Brain microvascular endothelial cell (primary cell): Measurements from ENCODE around the gene NRM.

Experiments used
- DNase-seq: peaks from one replicate; pipeline ENCODE4 v3.0.0-alpha.2; 2020
- H3K27ac ChIP-seq: fragments of 250-450 bp; sonication (Bioruptor Pico); 2 replicates; pipeline ENCODE4 v1.5.1; 2020; ENCODE audit warnings: mild to moderate bottlenecking, moderate library complexity
- H3K27me3 ChIP-seq: fragments of 250-450 bp; sonication (Bioruptor Pico); replicated peaks from 2 replicates; pipeline ENCODE4 v1.5.1; 2020; ENCODE audit warnings: mild to moderate bottlenecking
- H3K36me3 ChIP-seq: fragments of 250-450 bp; sonication (Bioruptor Pico); replicated peaks from 2 replicates; pipeline ENCODE4 v1.5.1; 2020; ENCODE audit warnings: mild to moderate bottlenecking
- H3K4me3 ChIP-seq: 2 replicates; pipeline ENCODE4 v1.5.1; 2011; ENCODE audit warnings: low read depth, mild to moderate bottlenecking, control low read depth, low read length, moderate library complexity
- in situ Hi-C: cut with HindIII; loops from 2 replicates; pipeline ENCODE4 v1.10.0; 2017; ENCODE audit warnings: low sequenced_read_pairs, low pct_ligation_motif_present
- TF ChIP-seq, protein P1 (sequence below): IDR thresholded peaks from 2 replicates; pipeline ENCODE4 v1.5.1; 2011; ENCODE audit warnings: low read depth, mild to moderate bottlenecking, moderate library complexity, low read length, control low read depth, inconsistent platforms; ENCODE audit errors: missing control alignments

The NRM gene

DNA sequence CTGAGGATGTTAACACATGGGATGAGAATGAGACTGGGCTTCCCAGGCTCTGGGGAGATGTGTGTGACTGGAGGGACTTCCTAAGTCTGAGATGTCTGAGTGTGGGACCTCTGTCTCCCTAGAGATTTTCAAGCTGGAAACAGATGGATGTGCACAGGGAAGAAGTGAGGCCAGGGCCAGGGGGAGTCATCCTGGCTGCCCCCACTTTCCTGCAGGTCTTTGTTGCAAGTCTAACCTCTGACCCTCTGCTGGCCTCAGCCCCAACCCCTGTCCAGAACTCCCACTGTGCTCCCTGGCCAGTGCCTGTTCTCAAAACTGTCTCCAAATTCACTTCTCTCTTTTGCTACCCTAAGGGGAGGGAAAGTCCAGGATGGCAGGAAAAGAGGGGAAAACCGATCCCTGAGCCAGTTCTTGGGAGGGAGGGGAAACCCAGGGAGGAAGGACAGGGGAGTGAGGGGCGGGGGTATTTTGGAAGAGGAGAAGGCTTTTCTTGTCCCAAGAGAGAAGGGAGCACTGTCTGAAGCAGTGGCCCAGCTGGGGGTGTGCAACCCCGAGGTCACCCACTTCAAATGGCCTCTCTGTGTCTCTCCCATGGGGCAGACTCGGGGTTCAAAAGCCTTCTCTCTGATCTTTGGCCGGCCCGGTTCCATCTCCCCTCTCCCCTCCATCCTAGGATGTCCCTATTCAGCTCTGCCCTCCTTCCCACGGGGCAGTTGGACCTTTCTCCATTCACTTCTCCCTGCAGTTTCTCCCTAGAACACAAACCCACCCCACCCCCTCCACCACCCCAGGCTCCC is 7.4 kb downstream of the NRM start:
- TF ChIP-seq, protein P1, sequence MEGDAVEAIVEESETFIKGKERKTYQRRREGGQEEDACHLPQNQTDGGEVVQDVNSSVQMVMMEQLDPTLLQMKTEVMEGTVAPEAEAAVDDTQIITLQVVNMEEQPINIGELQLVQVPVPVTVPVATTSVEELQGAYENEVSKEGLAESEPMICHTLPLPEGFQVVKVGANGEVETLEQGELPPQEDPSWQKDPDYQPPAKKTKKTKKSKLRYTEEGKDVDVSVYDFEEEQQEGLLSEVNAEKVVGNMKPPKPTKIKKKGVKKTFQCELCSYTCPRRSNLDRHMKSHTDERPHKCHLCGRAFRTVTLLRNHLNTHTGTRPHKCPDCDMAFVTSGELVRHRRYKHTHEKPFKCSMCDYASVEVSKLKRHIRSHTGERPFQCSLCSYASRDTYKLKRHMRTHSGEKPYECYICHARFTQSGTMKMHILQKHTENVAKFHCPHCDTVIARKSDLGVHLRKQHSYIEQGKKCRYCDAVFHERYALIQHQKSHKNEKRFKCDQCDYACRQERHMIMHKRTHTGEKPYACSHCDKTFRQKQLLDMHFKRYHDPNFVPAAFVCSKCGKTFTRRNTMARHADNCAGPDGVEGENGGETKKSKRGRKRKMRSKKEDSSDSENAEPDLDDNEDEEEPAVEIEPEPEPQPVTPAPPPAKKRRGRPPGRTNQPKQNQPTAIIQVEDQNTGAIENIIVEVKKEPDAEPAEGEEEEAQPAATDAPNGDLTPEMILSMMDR: no peak
- H3K27me3 ChIP-seq: no peaks in the 10 kb centered on the region
- H3K27ac ChIP-seq: peak overlapping the region; percentile 84
- in situ Hi-C loops: no loop called here
- peaks cover 40% of the 10 kb centered on the region for H3K36me3 ChIP-seq
- H3K4me3 ChIP-seq: peak overlapping the region; percentile 89
- no peak for DNase-seq

DNA sequence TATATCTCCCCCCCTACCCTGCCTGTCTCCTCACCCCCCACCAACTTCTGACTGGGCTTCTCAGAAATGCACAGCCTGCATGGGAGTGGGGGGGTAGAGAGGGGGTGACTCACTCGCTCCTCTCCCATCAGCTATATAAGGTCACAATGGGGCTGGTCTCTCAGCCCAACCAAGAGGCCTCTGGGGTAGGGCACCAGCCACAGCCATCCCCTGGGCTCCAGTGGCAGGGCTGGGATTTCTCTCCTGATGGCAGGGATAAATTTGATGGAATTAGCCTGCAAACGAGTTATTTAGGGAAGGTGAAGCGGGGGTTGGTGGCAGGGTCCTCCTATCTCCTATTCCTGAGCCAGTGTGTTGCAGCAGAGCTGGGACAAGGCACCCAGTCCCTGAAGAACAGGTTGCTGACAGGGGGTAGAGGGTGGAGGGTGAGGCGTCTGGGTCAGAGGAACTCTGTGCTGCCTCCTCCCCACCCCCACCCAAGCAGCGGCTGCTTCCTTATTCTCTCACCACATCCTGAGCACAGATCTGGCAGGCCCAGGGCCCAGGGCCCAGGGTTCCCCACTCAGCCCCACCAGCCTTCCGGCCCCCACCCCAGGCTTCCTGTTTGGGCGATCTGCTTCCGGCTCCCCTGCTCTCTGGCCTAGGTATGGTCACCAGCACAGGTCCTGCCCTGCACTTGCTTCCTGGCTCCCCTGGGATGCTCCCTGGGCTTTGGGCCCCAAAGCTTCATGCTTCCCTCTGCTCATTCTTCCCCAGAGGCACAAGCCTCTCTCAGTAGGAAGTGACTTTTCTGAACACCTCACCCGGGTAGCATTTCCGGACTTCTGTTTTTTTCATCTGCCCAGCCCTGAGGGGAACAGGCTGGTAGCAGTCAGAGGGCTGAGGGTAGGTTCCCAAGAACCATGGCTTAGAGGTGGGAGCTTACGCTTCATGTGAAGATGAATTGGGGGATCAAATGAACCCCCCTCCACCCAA is 8.4 kb downstream of the NRM start:
- Histone ChIP-seq H3K27me3 (no peaks in the 10 kb centered on the region), H3K27ac (peak overlapping the region; percentile 84), H3K36me3 (peaks cover 49% of the 10 kb centered on the region), H3K4me3 (peak overlapping the region; percentile 89)
- TF ChIP-seq, protein P1: no peak
- DNase-seq: peak; percentile 88
- in situ Hi-C loops: no loop called here

DNA sequence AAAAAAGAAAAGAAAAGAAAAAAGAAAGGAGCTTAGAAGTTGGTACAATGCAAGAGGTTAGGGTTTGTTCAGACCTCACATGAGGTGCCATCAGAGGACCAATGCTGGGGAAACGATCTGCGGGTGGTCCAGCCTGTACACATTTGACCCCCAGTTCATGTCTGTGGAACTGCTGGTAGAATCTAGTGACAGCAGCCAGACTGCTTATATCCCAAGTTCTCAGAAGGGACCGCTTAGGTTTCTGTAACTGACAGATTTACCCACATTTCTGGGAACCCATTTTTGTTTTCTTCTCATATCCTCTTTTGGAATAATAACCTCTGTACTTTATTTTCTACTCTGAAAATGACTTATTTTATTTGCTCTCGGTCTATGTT is 9.0 kb downstream of the NRM start:
- Histone ChIP-seq H3K4me3 (peak overlapping the region; percentile 89), H3K27ac (peak overlapping the region; percentile 84), H3K36me3 (peaks cover 56% of the 10 kb centered on the region), H3K27me3 (no peaks in the 10 kb centered on the region)
- DNase-seq: no peak
- in situ Hi-C loops: no loop called here
- TF ChIP-seq, protein P1: no peak

DNA sequence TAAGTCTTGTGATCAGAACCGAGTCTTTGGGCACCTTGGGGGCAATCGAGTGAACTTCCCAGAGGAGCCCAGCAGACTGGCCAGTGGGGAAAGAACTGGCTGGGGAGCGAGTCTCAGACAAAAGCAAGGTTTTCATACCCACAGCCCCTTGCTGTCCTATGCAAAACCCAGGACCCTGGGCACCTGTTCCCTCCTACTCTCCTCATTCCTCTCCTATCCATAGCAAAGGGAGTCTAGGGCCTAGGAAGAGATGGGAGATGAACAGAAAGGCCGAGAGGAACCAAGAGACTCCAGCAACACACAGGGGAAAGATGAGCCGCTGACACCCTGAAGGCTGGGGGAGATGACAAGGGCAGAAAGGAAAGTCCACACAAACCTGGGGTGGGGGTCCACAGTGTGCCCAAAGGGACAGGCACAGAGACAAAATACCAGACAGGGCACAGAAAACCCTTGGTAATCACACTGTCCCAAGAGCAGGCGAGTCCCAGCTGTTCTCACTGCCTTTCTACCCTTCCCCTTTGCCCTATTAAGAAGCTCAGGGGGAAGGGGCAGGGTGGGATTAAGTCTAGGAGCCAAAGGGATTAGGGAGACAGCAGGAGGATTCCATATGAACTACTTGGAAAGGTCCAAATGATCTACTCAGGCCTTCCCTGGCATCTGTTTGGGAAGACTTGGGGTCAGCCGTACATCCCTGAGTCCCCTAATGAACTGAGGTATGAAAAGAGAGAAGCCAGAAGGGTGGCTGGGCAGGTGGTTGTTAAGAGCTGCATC is 10.8 kb downstream of the NRM start:
- TF ChIP-seq, protein P1: no peak
- peak overlapping the region; percentile 26 for H3K4me3 ChIP-seq
- in situ Hi-C loops: no loop called here
- no peak overlapping the region for H3K27ac ChIP-seq
- H3K36me3 ChIP-seq: peaks cover 63% of the 10 kb centered on the region
- no peaks in the 10 kb centered on the region for H3K27me3 ChIP-seq
- DNase-seq: no peak

DNA sequence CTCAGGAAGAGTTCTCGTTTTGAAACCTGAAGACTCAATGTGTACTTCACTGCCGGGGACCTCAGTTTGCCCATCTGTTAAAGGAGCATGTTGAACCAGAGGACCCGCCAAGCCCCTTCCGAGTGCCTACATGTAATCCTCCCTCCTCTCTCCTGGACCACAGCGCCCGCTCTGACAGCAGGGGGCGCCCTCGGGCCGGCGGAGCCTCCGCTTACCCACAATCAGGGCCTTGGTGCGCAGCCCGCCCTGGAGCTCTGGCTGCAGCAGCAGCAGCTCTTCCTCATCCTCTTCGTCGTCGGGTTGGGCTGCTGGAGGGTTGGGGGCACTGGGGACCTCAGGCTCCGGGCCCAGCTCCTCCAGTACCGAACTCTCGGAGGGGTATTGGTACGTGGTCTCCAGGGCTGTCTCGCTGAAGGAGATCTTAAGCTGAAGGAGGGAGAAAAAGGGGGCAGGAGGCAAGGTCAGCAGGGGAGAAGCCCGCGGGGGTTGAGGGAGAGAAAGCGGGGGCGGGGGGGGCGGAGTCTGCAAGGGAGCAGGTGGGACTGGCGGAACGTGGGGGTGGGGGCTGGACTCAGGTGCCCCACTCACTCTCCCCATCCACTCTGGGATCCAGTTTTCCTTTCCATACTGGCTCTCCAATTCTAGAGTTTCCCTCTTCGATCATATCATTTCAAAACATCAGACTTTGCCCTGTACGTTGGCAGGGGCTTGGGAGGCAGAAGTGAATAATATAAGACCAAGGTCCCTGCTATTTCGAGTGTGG is 11.6 kb downstream of the NRM start:
- H3K36me3 ChIP-seq: peaks cover 63% of the 10 kb centered on the region
- no peaks in the 10 kb centered on the region for H3K27me3 ChIP-seq
- H3K4me3 ChIP-seq: peak overlapping the region; percentile 35
- no peak overlapping the region for H3K27ac ChIP-seq
- in situ Hi-C loops: no loop called here
- TF ChIP-seq, protein P1: peak; percentile 98
- peak; percentile 69 for DNase-seq
